Heart left ventricle (tissue), 16 donors: ENCODE results near the gene TMEM266. TPM values are rescaled to one million over a fixed set of nuclear protein-coding genes. Genes with fewer than 3 reads are reported as not detected.

ENCODE experiments used
- ATAC-seq, 4 donors: fragments of 200-7000 bp; cut with Tn5 transposase; one replicate each; pipeline ENCODE4 v1.9.1; 2020 to 2022; ENCODE audit warnings: moderate library complexity in 4 of 4, mild to moderate bottlenecking in 3 of 4, moderate number of reproducible peaks in 1 of 4
- DNase-seq, 5 donors: peaks; one replicate each; pipeline ENCODE4 v3.0.0-alpha.2; 2020
- H3K27ac ChIP-seq, 12 donors: fragments of 200-600 bp; sonication (generic) in 4 of 12; one replicate each; pipeline versions ENCODE4 v1.5.0 to v1.8.0; 2016 to 2022; ENCODE audit warnings: mild to moderate bottlenecking in 2 of 12
- H3K27me3 ChIP-seq, 9 donors: fragments of 200-600 bp; sonication (generic) in 2 of 9; one replicate each; pipeline versions ENCODE4 v1.5.1 to v1.8.0; 2016 to 2022; ENCODE audit warnings: mild to moderate bottlenecking in 3 of 9
- H3K36me3 ChIP-seq, 9 donors: fragments of 200-600 bp; sonication (generic) in 2 of 9; one replicate each; pipeline versions ENCODE4 v1.5.0 to v1.8.0; 2018 to 2022; ENCODE audit warnings: mild to moderate bottlenecking in 2 of 9
- H3K4me1 ChIP-seq, 12 donors: fragments of 200-600 bp; sonication (generic) in 4 of 12; one replicate each; pipeline versions ENCODE4 v1.5.0 to v1.8.0; 2016 to 2022; ENCODE audit warnings: mild to moderate bottlenecking in 3 of 12
- H3K4me3 ChIP-seq, 12 donors: fragments of 200-600 bp; sonication (generic) in 4 of 12; one replicate each; pipeline versions ENCODE4 v1.5.0 to v1.8.0; 2017 to 2022; ENCODE audit warnings: mild to moderate bottlenecking in 9 of 12, moderate library complexity in 4 of 12
- H3K9me3 ChIP-seq, 12 donors: fragments of 200-600 bp; sonication (generic) in 4 of 12; one replicate each; pipeline versions ENCODE4 v1.5.0 to v1.8.0; 2016 to 2022; ENCODE audit warnings: mild to moderate bottlenecking in 1 of 12
- POLR2A ChIP-seq, 2 donors: fragments of 450-650 bp; IDR thresholded peaks; one replicate each; pipeline ENCODE4 v1.6.1; 2017; ENCODE audit warnings: antibody characterized with exemption in 2 of 2, mild to moderate bottlenecking in 2 of 2, moderate library complexity in 2 of 2
- WGBS, 4 donors: extraction: QIAGEN DNeasy Blood & Tissue Kit in 2 of 4; methylation state at CpG; one replicate each; pipeline versions ENCODE4 v1.1.5 to v1.1.7; 2013 to 2018; 5-methylcytosine and 5-hydroxymethylcytosine counted together
- intact Hi-C, 10 donors: fragments of 100-400 bp; cut with DNase I; formaldehyde crosslinking; loops; one replicate each; pipeline versions ENCODE4 v1.11.1 to v1.14.2; 2022
- polyA plus RNA-seq, 2 donors: library from polyadenylated mRNA; stranded (reverse); fragments of 200-250 nt; gene quantifications; one replicate each; pipeline ENCODE4 v1.2.3, GENCODE V29; 2013
- total RNA-seq, 9 donors: library from RNA; depleted of rRNA in 2 of 9; stranded (reverse); fragments of >200 nt in 2 of 9; fragmentation: NEBNext Ultra II Directional in 3 of 9; extraction: Animal tissue kit (Norgen Biotek cat#: 25700) in 3 of 9; gene quantifications; one replicate each; pipeline versions ENCODE4 v1.1.0 to v1.2.4, GENCODE V29; 2016 to 2023
- TF ChIP-seq, protein P1 (sequence below), 12 donors: fragments of 200-600 bp; sonication (generic) in 4 of 12; IDR thresholded peaks; one replicate each; pipeline versions ENCODE4 v1.5.0 to v1.8.0; 2018 to 2022; ENCODE audit warnings: antibody characterized with exemption in 12 of 12, mild to moderate bottlenecking in 5 of 12
- donor health status: ischemic (EF 13 %, LVEDD 7.1; RV severe dilation, severe dysfunction).
- donor health status: healthy with polysubstance abuse.
- donor health status: DM: no; HTN: yes; CAD: no.
- donor health status: DM: no; HTN: no; CAD: no.
- donor health status: ischemic (EF 25% LVEDD 6.9; RV normal size, moderate dysfunction).
- donor health status: ischemic (EF 25% LVEDD 5.7; RV mildly dilated, moderate dysfunction).
- donor health status: healthy.
- donor health status: DM: yes; HTN: yes; CAD: no.
- donor health status: ischemic (EF 35%, LVEDD 5.7; RV mildly dilated, moderate dysfunction).
- donor health status: nonischemic (EF 11% LVEDD 7.7; RV severe dilation, severe dysfunction).
- donor health status: DM: yes; HTN: yes; CAD: no.
- donor health status: PGD.
- donor health status: ischemic (EF 29% LVEDD 5.4; RV normal size, mild dysfunction).
- donor health status: nonischemic (EF 23%, LVEDD 6.1; RV moderate dilation, normal function).

Gene TMEM266
- total and polyA plus RNA-seq, 11 donors = 0.03 to 0.38 (median 0.28) TPM; not detected in 6

DNA sequence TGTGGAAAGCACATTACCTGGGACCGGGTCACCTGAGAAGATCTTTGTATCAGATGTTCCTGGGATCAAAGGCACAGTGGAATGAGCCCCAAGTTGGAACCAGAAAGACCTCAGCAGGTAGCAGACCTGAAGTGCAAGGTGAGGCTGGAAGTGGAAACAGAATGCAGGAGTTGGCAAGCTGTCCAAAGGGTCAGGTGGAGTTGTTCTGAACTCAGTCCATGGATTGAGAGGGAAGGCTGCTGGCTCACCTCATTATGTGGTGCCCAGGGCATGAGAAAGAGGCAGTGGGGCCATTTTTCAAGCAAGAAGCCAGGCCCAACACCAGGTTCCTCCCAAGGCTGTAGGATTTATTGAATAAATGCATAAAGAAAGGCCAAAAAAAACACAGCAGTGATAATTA, 49.3 kb downstream of the TMEM266 start:
- no peak overlapping the region for H3K4me3 ChIP-seq
- intact Hi-C loops = no loop called here
- TF ChIP-seq POLR2A (IDR thresholded peaks at IDR 0.05) = no peak
- TF ChIP-seq, protein P1, sequence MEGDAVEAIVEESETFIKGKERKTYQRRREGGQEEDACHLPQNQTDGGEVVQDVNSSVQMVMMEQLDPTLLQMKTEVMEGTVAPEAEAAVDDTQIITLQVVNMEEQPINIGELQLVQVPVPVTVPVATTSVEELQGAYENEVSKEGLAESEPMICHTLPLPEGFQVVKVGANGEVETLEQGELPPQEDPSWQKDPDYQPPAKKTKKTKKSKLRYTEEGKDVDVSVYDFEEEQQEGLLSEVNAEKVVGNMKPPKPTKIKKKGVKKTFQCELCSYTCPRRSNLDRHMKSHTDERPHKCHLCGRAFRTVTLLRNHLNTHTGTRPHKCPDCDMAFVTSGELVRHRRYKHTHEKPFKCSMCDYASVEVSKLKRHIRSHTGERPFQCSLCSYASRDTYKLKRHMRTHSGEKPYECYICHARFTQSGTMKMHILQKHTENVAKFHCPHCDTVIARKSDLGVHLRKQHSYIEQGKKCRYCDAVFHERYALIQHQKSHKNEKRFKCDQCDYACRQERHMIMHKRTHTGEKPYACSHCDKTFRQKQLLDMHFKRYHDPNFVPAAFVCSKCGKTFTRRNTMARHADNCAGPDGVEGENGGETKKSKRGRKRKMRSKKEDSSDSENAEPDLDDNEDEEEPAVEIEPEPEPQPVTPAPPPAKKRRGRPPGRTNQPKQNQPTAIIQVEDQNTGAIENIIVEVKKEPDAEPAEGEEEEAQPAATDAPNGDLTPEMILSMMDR (IDR thresholded peaks at IDR 0.05) = no peak
- DNase-seq (no peak), ATAC-seq (no peak)
- no peaks in the 10 kb centered on the region for H3K27me3 ChIP-seq
- peaks cover 0 to 2% (median 0%) of the 10 kb centered on the region in 12 donors for H3K9me3 ChIP-seq
- H3K4me1 ChIP-seq = no peaks in the 10 kb centered on the region
- 64 to 92% (median 81%) methylated on average over 1 of the region's 1 CpG for WGBS, 4 donors
- no peaks in the 10 kb centered on the region for H3K36me3 ChIP-seq
- no peak overlapping the region for H3K27ac ChIP-seq

DNA sequence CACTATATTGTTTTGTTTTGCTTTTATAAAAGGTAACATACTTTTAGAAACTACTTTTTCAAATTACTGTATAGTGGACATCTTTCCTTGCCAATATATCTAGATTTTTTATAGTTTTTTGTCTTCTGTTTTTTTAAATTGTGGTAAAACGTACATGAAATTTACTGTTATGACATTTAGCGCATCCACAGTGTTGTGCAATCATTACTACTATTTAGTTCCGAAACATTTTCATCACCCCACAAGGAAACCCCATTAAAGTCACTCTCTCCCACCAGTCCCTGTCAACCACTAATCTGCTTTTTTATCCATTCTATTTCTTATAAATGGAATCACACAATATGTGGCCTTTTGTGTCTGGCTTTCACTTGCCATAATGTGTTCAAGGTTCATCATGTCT, 54.8 kb downstream of the TMEM266 start:
- H3K9me3 ChIP-seq = peaks cover 0 to 2% (median 0%) of the 10 kb centered on the region in 12 donors
- intact Hi-C loops = no loop called here
- peaks cover 0 to 23% (median 0%) of the 10 kb centered on the region in 9 donors for H3K27me3 ChIP-seq
- no peak overlapping the region for H3K27ac ChIP-seq
- 82 to 86% (median 84%) methylated on average over 3 of the region's 3 CpGs for WGBS, 4 donors
- no peak overlapping the region for H3K4me3 ChIP-seq
- ATAC-seq = no peak
- no peak for DNase-seq
- H3K36me3 ChIP-seq = no peaks in the 10 kb centered on the region
- no peaks in the 10 kb centered on the region for H3K4me1 ChIP-seq
- TF ChIP-seq, protein P1 (IDR thresholded peaks at IDR 0.05) = no peak
- TF ChIP-seq POLR2A (IDR thresholded peaks at IDR 0.05) = no peak

DNA sequence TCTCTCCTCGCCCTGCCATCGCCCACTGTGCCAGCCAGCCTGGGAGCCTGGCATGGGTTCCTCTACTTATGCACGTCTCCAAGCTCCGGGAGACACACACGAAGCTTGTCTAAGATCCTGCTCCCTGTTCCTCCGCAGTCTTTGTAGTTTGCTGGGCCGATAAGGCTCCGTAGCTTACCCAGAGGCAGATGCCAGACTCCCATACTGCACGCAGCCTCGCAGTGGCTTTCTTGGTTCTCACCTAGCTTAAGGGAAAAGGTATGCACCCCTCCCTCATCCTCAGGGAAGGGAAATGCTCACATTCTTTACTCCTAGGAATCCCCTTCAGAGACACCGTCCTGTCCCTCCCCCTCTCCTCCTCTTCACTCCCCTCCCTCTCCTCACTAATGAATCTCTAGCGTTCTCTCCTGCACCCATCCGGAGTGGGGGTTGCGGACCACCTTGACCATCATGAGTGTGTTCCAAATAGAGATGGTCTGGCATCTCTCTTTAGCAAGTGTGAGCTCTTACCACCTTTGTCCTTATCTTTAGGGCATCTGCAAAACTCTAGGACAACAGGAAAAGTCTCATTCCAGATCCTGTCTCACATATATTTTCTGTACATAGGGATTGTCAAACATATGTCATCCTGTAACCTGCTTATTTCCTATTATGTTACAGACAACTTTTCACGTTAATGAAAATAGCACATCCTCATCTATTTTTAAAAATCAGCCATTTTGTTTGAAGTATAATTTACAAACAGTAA, 56.5 kb downstream of the TMEM266 start:
- intact Hi-C loops = no loop called here
- Histone ChIP-seq H3K27ac (no peak overlapping the region), H3K4me1 (no peaks in the 10 kb centered on the region), H3K36me3 (no peaks in the 10 kb centered on the region), H3K9me3 (no peaks in the 10 kb centered on the region), H3K27me3 (peaks cover 0 to 23% (median 0%) of the 10 kb centered on the region in 9 donors), H3K4me3 (no peak overlapping the region)
- TF ChIP-seq POLR2A (IDR thresholded peaks at IDR 0.05) = no peak
- TF ChIP-seq, protein P1 (IDR thresholded peaks at IDR 0.05) = no peak
- ATAC-seq (no peak), DNase-seq (no peak)
- 40 to 45% (median 43%) methylated on average over 15 of the region's 15 CpGs for WGBS, 4 donors

DNA sequence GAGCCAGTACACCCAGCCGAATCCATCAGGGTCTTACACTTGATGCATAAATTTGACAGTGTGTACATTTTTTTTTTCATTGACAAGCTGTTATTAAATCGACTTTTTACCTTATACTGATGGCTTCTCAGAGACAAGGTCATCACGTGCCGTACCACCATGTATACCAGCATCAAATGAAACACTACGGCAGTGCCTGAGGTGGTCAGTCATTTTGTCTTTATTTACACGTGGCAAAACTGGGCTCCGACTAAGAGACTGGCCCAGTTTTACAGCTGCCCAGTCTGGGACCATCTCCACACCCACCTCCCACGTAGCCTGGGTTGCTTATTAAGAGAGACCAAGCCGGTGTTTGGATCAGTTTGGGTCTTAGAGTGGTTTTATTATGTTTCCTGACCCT, 57.4 kb downstream of the TMEM266 start:
- Histone ChIP-seq H3K4me3 (no peak overlapping the region), H3K9me3 (no peaks in the 10 kb centered on the region), H3K4me1 (no peaks in the 10 kb centered on the region), H3K27me3 (peaks cover 0 to 23% (median 0%) of the 10 kb centered on the region in 9 donors), H3K27ac (no peak overlapping the region), H3K36me3 (no peaks in the 10 kb centered on the region)
- ATAC-seq (no peak), DNase-seq (no peak)
- 86 to 90% (median 88%) methylated on average over 9 of the region's 9 CpGs for WGBS, 4 donors
- intact Hi-C loops = no loop called here
- TF ChIP-seq, protein P1 (IDR thresholded peaks at IDR 0.05) = no peak
- TF ChIP-seq POLR2A (IDR thresholded peaks at IDR 0.05) = no peak
